ENCODE results near the gene FLYWCH1.

FLYWCH1 gene

GRCh38 chr16:2971985-2972784 lies 60.5 kb downstream of the FLYWCH1 start:
- Histone ChIP-seq H3K27ac (ENCODE audit: low read length) (peak overlapping the region; percentile 12; the same call in 1 of the 2 replicates), H3K9me3 (ENCODE audit: insufficient read depth, low read length, severe bottlenecking) (no peaks in the 10 kb centered on the region), H3K79me2 (ENCODE audit: insufficient read depth, low read length) (peaks cover 66% of the 10 kb centered on the region), H3K27me3 (ENCODE audit: insufficient read depth, low read length, poor library complexity) (no peaks in the 10 kb centered on the region), H4K20me1 (ENCODE audit: insufficient read depth, low read length) (peaks cover 68% of the 10 kb centered on the region), H3K4me3 (ENCODE audit: low read depth in 1 of 2, low read length in 2 of 2) (0 out of 4 replicates have a peak overlapping the region, but pooled peaks of 1 of the 2 experiments have one; percentile 79), H3K4me1 (ENCODE audit: insufficient read depth, low read length) (peaks cover 61% of the 10 kb centered on the region), H3K36me3 (ENCODE audit: insufficient read depth, low read length) (peaks cover 68% of the 10 kb centered on the region), H3K4me2 (ENCODE audit: insufficient read depth, low read length) (peak overlapping the region; percentile 97; the same call in 1 of the 2 replicates), H2AFZ (ENCODE audit: low read depth, low read length) (no peak overlapping the region), H3K9ac (ENCODE audit: low read depth, low read length) (0 out of 2 replicates have a peak overlapping the region, but pooled peaks have one; percentile 1)
- ATAC-seq (ENCODE audit: insufficient read depth, low read depth), result no peak
- TF ChIP-seq EZH2 (IDR thresholded peaks at IDR 0.05; ENCODE audit: borderline replicate concordance, low read depth, low read length, severe bottlenecking), result no peak
- TF ChIP-seq CTCF (IDR thresholded peaks at IDR 0.05; ENCODE audit: borderline replicate concordance, extremely low read depth, low read length, poor library complexity, severe bottlenecking), result no peak
- DNase-seq, result no peak

DNA sequence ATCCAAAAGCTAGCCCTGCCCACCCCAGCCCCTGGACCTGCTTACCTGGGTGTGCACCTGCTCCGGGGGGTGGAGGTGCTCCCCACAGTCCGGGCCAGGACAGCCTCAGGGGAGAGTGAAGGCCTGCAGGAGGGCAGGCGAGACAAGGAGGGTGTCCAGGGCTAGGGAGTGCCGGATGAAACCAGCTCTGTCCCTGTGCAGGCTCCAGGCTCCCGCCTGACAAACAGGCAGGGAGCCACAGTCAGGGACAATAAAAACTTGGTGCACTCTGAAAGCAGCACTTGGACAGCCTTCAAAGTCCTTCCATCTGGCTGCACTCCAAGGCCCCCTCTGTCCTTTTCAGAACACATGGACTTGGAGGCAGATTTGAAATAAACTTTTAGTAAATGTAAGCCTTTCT lies 61.4 kb downstream of the FLYWCH1 start:
- no peaks in the 10 kb centered on the region for H3K27me3 ChIP-seq (ENCODE audit: insufficient read depth, low read length, poor library complexity)
- H3K9me3 ChIP-seq (ENCODE audit: insufficient read depth, low read length, severe bottlenecking), result no peaks in the 10 kb centered on the region
- 0 out of 2 replicates have a peak overlapping the region, but pooled peaks have one; percentile 13 for H3K4me2 ChIP-seq (ENCODE audit: insufficient read depth, low read length)
- no peak overlapping the region for H2AFZ ChIP-seq (ENCODE audit: low read depth, low read length)
- H4K20me1 ChIP-seq (ENCODE audit: insufficient read depth, low read length), result peaks cover 77% of the 10 kb centered on the region
- peaks cover 76% of the 10 kb centered on the region for H3K79me2 ChIP-seq (ENCODE audit: insufficient read depth, low read length)
- ATAC-seq (ENCODE audit: insufficient read depth, low read depth) (no peak), DNase-seq (no peak)
- no peak overlapping the region for H3K27ac ChIP-seq (ENCODE audit: low read length)
- peaks cover 78% of the 10 kb centered on the region for H3K36me3 ChIP-seq (ENCODE audit: insufficient read depth, low read length)
- H3K9ac ChIP-seq (ENCODE audit: low read depth, low read length), result no peak overlapping the region
- TF ChIP-seq EZH2 (IDR thresholded peaks at IDR 0.05; ENCODE audit: borderline replicate concordance, low read depth, low read length, severe bottlenecking), result no peak
- no peak for TF ChIP-seq CTCF (IDR thresholded peaks at IDR 0.05; ENCODE audit: borderline replicate concordance, extremely low read depth, low read length, poor library complexity, severe bottlenecking)
- H3K4me1 ChIP-seq (ENCODE audit: insufficient read depth, low read length), result peaks cover 70% of the 10 kb centered on the region
- H3K4me3 ChIP-seq (ENCODE audit: low read depth in 1 of 2, low read length in 2 of 2), result no peak overlapping the region

DNA sequence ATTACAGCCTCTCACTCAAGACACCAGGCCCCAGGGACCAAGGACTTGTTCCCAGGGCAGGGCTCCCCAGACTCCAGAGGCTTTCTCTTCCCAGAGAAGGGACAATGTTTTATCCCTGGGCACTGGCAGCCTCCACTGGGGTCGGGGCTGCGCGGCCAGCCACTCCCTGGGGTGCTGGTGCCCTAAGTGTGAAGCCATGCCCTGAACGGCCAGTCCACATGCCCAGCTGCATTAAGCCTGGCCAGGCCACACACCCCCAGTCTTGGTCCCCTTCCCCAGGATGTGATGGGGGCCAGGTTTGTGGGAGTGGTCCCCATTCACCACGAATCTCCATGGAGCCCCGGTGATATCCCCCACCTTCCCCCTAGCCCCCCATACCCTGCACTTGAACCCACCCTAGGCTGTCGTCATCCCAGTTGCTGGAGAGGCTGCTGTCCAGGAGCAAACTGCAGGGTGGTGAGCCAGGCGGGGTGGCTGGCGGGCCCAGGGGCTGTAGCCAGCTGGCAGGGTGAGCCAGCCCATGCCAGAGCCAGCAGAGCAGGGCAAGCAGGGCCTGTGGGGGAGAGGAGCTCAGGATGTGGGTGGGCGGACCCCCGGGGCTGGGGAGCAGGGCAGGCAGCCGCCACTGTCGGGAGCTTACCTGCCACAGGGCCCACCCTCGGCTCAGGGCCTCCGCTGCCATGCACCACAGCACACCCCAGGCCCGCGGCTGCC lies 62.0 kb downstream of the FLYWCH1 start:
- no peak overlapping the region for H3K9ac ChIP-seq (ENCODE audit: low read depth, low read length)
- no peak overlapping the region for H3K27ac ChIP-seq (ENCODE audit: low read length)
- ATAC-seq (ENCODE audit: insufficient read depth, low read depth), result no peak

More for the DNA sequence above, 62.0 kb downstream of the FLYWCH1 start:
- no peak for DNase-seq
- TF ChIP-seq CTCF (IDR thresholded peaks at IDR 0.05; ENCODE audit: borderline replicate concordance, extremely low read depth, low read length, poor library complexity, severe bottlenecking) (no peak), EZH2 (IDR thresholded peaks at IDR 0.05; ENCODE audit: borderline replicate concordance, low read depth, low read length, severe bottlenecking) (no peak)
- H4K20me1 ChIP-seq (ENCODE audit: insufficient read depth, low read length), result peaks cover 79% of the 10 kb centered on the region
- peaks cover 80% of the 10 kb centered on the region for H3K79me2 ChIP-seq (ENCODE audit: insufficient read depth, low read length)
- peaks cover 70% of the 10 kb centered on the region for H3K4me1 ChIP-seq (ENCODE audit: insufficient read depth, low read length)
- peak overlapping the region; percentile 13; the same call in 1 of the 2 replicates for H3K4me2 ChIP-seq (ENCODE audit: insufficient read depth, low read length)
- H3K36me3 ChIP-seq (ENCODE audit: insufficient read depth, low read length), result peaks cover 81% of the 10 kb centered on the region
- no peaks in the 10 kb centered on the region for H3K27me3 ChIP-seq (ENCODE audit: insufficient read depth, low read length, poor library complexity)
- H3K4me3 ChIP-seq (ENCODE audit: low read depth in 1 of 2, low read length in 2 of 2), result no peak overlapping the region
- no peak overlapping the region for H2AFZ ChIP-seq (ENCODE audit: low read depth, low read length)
- no peaks in the 10 kb centered on the region for H3K9me3 ChIP-seq (ENCODE audit: insufficient read depth, low read length, severe bottlenecking)

Measured in DND-41 (cell line).